SU-DHL-6 (cell line): Measurements from ENCODE around the gene GRID1.

ENCODE experiments used
- CTCF ChIP-seq: fragments of 200-600 bp; sonication (generic); IDR thresholded peaks from one replicate; pipeline ENCODE4 v1.5.1; 2017; ENCODE audit warnings: antibody characterized with exemption, mild to moderate bottlenecking, low read length, moderate library complexity; ENCODE audit not compliant: insufficient read depth, poor library complexity, severe bottlenecking
- EZH2phosphoT487 ChIP-seq: fragments of 200-600 bp; sonication (generic), shearing (Covaris generic); conservative IDR thresholded peaks from 2 replicates; pipeline ENCODE4 v1.6.1; 2018; ENCODE audit warnings: mild to moderate bottlenecking, antibody characterized with exemption, low read length, moderate library complexity, mixed read lengths

DNA sequence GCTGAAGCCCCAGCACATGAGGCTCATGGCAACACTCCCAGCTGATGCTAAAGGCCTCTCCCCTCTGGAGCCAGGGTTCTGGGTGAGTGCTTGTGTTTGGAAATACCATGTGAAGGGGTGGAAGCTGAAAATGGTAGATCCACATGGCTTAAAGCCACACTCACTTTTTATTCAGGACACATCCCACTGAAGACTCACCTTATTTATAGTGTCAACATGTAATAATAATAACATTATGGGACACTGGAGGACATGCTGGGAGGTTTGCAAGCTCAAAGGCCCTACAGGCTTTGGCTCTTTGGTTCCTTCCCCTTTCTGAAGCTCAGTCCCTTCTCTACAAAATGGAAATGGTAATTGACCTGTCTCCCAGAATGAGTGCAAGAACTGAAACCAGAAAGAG is 318.0 kb downstream of the GRID1 start:
- TF ChIP-seq CTCF (no peak), EZH2phosphoT487 (no peak)
